ENCODE measurements around the gene SHROOM4. TPM values are rescaled to one million over a fixed set of nuclear protein-coding genes. Genes with fewer than 3 reads are reported as not detected.

SHROOM4 gene
- total and polyA plus RNA-seq, 7 donors: 1.8 to 11.2 (median 5.1) TPM

DNA sequence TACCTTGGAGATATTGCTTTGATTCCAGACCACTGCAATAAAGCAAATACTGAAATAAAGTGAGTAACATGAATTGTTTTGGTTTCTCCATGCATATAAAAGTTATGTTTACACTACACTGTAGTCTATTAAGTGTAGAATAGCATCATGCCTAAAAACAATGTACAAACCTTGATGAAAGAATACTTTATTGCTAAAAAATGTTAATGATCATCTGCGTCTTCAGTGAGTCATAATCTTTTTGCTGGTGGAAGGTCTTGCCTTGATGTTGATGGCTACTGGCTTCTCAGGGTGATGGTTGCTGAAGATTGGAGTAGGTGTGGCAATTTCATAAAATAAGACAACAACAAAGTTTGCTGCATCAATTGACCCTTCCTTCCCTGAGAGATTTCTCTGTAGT is 145.1 kb downstream of the SHROOM4 start:
- intact Hi-C loops (cut with DNase I): no loop called here
- Histone ChIP-seq H3K9me3 (no peaks in the 10 kb centered on the region), H3K36me3 (ENCODE audit: insufficient read depth in 1 of 2, low read depth in 1 of 2) (no peaks in the 10 kb centered on the region), H3K27ac (no peak overlapping the region), H3K4me3 (no peak overlapping the region), H3K27me3 (ENCODE audit: insufficient read depth in 3 of 3, low read length in 2 of 3) (no peaks in the 10 kb centered on the region), H3K4me1 (no peaks in the 10 kb centered on the region)
- TF ChIP-seq, protein P1, sequence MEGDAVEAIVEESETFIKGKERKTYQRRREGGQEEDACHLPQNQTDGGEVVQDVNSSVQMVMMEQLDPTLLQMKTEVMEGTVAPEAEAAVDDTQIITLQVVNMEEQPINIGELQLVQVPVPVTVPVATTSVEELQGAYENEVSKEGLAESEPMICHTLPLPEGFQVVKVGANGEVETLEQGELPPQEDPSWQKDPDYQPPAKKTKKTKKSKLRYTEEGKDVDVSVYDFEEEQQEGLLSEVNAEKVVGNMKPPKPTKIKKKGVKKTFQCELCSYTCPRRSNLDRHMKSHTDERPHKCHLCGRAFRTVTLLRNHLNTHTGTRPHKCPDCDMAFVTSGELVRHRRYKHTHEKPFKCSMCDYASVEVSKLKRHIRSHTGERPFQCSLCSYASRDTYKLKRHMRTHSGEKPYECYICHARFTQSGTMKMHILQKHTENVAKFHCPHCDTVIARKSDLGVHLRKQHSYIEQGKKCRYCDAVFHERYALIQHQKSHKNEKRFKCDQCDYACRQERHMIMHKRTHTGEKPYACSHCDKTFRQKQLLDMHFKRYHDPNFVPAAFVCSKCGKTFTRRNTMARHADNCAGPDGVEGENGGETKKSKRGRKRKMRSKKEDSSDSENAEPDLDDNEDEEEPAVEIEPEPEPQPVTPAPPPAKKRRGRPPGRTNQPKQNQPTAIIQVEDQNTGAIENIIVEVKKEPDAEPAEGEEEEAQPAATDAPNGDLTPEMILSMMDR (IDR thresholded peaks at IDR 0.05): no peak
- 86 to 100% (median 91%) methylated on average over 1 of the region's 1 CpG for WGBS, 3 donors
- DNase-seq (no peak), ATAC-seq (no peak)

DNA sequence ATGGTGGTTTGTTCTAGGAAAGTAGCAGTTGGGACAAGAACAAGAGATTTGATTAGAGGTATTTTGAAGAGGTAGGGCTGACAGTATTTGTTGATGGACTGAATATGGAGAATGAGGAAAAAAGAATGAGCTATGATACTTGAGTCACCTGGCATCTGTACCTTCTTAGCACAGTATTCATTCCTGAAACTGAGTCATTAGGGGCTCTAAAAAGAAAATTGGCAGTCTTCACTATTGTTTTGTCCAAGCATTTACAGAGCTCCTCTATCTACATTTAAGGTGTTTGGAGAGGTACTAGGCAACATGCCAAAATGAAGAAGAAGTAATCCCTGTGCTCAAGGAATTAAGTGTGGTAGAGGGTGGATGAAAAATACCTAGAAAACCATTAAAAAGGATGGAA is 165.8 kb downstream of the SHROOM4 start:
- Histone ChIP-seq H3K4me3 (no peak overlapping the region), H3K9me3 (no peaks in the 10 kb centered on the region), H3K36me3 (ENCODE audit: insufficient read depth in 1 of 2, low read depth in 1 of 2) (no peaks in the 10 kb centered on the region), H3K27ac (no peak overlapping the region), H3K4me1 (no peaks in the 10 kb centered on the region), H3K27me3 (ENCODE audit: insufficient read depth in 3 of 3, low read length in 2 of 3) (peaks cover 0 to 8% (median 0%) of the 10 kb centered on the region in 3 donors)
- TF ChIP-seq, protein P1 (IDR thresholded peaks at IDR 0.05): no peak
- no peak for DNase-seq
- ATAC-seq: no peak
- intact Hi-C loops (cut with DNase I): no loop called here

DNA sequence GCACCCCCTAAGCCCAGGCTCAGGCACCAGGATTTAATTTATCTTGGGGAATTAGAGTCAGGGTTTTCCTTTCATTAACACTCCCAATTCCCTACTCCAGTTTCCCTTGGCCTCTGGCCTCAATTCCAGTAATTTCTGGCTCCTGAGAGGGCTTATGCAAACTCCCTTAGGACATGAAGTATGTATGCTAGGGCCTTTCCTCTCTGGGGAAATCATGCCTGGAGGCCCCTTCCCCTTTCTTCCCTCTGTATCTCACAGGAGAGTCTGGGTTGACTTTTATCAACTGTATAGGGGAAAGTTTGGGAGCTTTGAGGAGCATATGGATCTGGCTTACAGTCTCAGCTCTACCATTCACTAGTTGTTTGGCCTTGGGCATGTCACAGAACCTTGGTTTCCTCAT is 169.5 kb downstream of the SHROOM4 start:
- H3K4me3 ChIP-seq: no peak overlapping the region
- ATAC-seq: no peak
- no peak for DNase-seq
- TF ChIP-seq, protein P1 (IDR thresholded peaks at IDR 0.05): no peak
- intact Hi-C loops (cut with DNase I): no loop called here
- no peak overlapping the region for H3K27ac ChIP-seq
- no peaks in the 10 kb centered on the region for H3K4me1 ChIP-seq
- no peaks in the 10 kb centered on the region for H3K9me3 ChIP-seq
- H3K36me3 ChIP-seq (ENCODE audit: insufficient read depth in 1 of 2, low read depth in 1 of 2): no peaks in the 10 kb centered on the region
- peaks cover 0 to 17% (median 0%) of the 10 kb centered on the region in 3 donors for H3K27me3 ChIP-seq (ENCODE audit: insufficient read depth in 3 of 3, low read length in 2 of 3)

DNA sequence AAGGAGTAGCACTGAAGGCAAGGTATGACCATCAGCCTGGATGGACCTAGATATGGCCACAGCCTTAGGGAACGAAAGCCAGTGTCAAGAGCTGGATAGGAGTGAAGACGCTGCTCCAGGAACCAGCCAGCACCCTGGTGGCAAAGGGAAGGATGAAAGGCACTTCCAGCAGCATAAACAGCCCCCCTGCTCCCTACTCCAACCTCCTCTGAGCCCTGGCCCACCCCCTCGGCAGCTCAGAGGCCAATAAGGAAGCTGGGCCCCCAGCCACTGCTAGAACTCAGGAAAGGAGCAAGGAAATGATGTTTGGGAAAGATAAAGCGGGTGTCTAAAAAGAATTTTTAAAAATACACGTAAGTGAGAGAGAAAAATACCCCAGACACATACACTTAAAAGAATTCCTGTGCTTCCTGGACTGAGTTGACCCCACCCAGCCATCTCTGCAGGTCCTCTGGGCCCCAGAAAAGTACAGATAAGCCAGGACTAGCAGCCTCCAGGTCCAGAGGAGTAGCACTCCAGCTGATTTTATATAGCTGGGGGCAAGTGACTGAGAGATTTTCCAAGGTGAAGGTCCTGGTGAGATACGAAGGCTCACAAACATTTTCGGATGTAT is 170.4 kb downstream of the SHROOM4 start:
- H3K9me3 ChIP-seq: no peaks in the 10 kb centered on the region
- peak overlapping the region; percentile 49 for H3K4me3 ChIP-seq
- TF ChIP-seq, protein P1 (IDR thresholded peaks at IDR 0.05): no peak
- no peaks in the 10 kb centered on the region for H3K4me1 ChIP-seq
- no peak overlapping the region for H3K27ac ChIP-seq
- H3K36me3 ChIP-seq (ENCODE audit: insufficient read depth in 1 of 2, low read depth in 1 of 2): no peaks in the 10 kb centered on the region
- intact Hi-C loops (cut with DNase I): no loop called here
- DNase-seq: no peak
- WGBS, 3 donors: 53 to 66% (median 65%) methylated on average over 7 of the region's 7 CpGs
- ATAC-seq: peak in 3 of 4 donors; percentile 45 to 53 (median 46)
- peaks cover 0 to 13% (median 0%) of the 10 kb centered on the region in 3 donors for H3K27me3 ChIP-seq (ENCODE audit: insufficient read depth in 3 of 3, low read length in 2 of 3)

DNA sequence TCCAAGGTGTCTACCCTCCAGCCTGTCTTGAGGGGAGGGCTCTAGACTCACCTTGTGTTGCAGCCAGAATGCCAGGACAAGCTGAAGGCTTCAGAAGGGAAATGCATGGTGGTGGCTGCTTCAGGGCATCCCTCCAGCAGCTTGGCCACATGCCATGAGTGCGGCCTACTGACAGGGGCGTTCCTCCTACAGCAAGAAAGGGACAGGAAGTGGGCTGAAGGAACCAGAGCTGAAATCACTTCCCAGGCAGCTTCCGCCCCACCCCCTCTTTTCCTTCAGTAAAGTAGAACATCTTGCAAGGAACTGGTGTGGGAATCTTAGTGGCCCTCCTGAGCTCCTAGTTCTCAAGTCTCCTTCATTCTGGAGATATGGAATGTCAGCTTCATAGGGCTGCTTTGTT is 175.9 kb downstream of the SHROOM4 start:
- DNase-seq (peak; percentile 41 to 65), ATAC-seq (no peak)
- Histone ChIP-seq H3K36me3 (ENCODE audit: insufficient read depth in 1 of 2, low read depth in 1 of 2) (no peaks in the 10 kb centered on the region), H3K27me3 (ENCODE audit: insufficient read depth in 3 of 3, low read length in 2 of 3) (peaks cover 0 to 9% (median 0%) of the 10 kb centered on the region in 3 donors), H3K27ac (no peak overlapping the region), H3K4me1 (no peaks in the 10 kb centered on the region), H3K9me3 (no peaks in the 10 kb centered on the region), H3K4me3 (no peak overlapping the region)
- 62 to 71% (median 64%) methylated on average over 3 of the region's 3 CpGs for WGBS, 3 donors
- intact Hi-C loops (cut with DNase I): loop anchor here in 1 of 2 donors (10.0 kb wide), 1 partner anchor 63 kb away; no protein-coding TSS in a partner anchor
- TF ChIP-seq, protein P1 (IDR thresholded peaks at IDR 0.05): no peak

Data from psoas muscle (tissue), 8 donors.